ENCODE results near the gene RFC5.

DNA sequence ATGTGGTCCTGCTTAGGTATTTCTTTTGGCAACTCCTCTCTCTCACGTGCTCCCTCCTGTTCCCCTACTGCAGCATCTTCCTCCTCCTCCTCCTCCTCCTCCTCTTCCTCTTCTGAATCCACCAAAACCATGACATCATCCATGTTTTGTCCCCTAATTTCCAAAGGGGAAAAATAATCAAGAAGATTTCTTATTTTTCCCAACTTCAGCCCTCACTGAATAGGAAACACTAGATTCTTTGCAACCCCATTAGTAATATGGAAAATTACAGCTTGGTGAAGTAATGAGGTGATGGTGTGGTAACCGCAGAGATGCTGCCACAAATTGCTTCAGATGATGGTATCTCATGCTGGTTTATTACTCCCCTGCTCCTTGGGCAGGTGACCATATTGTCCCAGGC lies 51.9 kb downstream of the RFC5 start:
- TF ChIP-seq MTA2 (IDR thresholded peaks at IDR 0.05; ENCODE audit: low read depth) (no peak), KAT2A (conservative IDR thresholded peaks at IDR 0.05; ENCODE audit: control insufficient read depth, low read depth, low read length) (no peak), FOS (IDR thresholded peaks at IDR 0.05; ENCODE audit: borderline replicate concordance, extremely low read depth, insufficient read length) (no peak), SIX5 (IDR thresholded peaks at IDR 0.05; ENCODE audit: low read depth, low read length, severe bottlenecking) (no peak), POLR2AphosphoS5 (IDR thresholded peaks at IDR 0.05; ENCODE audit: low read length) (no peak), CREB1 (IDR thresholded peaks at IDR 0.05; ENCODE audit: low read depth) (no peak), RCOR1 (conservative IDR thresholded peaks at IDR 0.05; ENCODE audit: low read depth, low read length) (no peak), TARDBP (IDR thresholded peaks at IDR 0.05; ENCODE audit: borderline replicate concordance) (no peak), HDAC6 (IDR thresholded peaks at IDR 0.05; ENCODE audit: unreplicated experiment) (no peak), TBL1XR1 (IDR thresholded peaks at IDR 0.05; ENCODE audit: low read depth, low read length) (no peak), ZNF274 (IDR thresholded peaks at IDR 0.05; ENCODE audit: insufficient read depth, insufficient read length) (no peak)
- TF ChIP-seq, protein P1, sequence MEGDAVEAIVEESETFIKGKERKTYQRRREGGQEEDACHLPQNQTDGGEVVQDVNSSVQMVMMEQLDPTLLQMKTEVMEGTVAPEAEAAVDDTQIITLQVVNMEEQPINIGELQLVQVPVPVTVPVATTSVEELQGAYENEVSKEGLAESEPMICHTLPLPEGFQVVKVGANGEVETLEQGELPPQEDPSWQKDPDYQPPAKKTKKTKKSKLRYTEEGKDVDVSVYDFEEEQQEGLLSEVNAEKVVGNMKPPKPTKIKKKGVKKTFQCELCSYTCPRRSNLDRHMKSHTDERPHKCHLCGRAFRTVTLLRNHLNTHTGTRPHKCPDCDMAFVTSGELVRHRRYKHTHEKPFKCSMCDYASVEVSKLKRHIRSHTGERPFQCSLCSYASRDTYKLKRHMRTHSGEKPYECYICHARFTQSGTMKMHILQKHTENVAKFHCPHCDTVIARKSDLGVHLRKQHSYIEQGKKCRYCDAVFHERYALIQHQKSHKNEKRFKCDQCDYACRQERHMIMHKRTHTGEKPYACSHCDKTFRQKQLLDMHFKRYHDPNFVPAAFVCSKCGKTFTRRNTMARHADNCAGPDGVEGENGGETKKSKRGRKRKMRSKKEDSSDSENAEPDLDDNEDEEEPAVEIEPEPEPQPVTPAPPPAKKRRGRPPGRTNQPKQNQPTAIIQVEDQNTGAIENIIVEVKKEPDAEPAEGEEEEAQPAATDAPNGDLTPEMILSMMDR (IDR thresholded peaks at IDR 0.05 in 2 of 3, conservative IDR thresholded peaks at IDR 0.05 in 1 of 3; ENCODE audit: control insufficient read depth in 2 of 3, extremely low read depth in 1 of 3, insufficient read depth in 1 of 3, low read depth in 3 of 3, low read length in 3 of 3) = no peak
- TF ChIP-seq, protein P2, sequence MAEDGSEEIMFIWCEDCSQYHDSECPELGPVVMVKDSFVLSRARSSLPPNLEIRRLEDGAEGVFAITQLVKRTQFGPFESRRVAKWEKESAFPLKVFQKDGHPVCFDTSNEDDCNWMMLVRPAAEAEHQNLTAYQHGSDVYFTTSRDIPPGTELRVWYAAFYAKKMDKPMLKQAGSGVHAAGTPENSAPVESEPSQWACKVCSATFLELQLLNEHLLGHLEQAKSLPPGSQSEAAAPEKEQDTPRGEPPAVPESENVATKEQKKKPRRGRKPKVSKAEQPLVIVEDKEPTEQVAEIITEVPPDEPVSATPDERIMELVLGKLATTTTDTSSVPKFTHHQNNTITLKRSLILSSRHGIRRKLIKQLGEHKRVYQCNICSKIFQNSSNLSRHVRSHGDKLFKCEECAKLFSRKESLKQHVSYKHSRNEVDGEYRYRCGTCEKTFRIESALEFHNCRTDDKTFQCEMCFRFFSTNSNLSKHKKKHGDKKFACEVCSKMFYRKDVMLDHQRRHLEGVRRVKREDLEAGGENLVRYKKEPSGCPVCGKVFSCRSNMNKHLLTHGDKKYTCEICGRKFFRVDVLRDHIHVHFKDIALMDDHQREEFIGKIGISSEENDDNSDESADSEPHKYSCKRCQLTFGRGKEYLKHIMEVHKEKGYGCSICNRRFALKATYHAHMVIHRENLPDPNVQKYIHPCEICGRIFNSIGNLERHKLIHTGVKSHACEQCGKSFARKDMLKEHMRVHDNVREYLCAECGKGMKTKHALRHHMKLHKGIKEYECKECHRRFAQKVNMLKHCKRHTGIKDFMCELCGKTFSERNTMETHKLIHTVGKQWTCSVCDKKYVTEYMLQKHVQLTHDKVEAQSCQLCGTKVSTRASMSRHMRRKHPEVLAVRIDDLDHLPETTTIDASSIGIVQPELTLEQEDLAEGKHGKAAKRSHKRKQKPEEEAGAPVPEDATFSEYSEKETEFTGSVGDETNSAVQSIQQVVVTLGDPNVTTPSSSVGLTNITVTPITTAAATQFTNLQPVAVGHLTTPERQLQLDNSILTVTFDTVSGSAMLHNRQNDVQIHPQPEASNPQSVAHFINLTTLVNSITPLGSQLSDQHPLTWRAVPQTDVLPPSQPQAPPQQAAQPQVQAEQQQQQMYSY (CRISPR knock-in tag; IDR thresholded peaks at IDR 0.05) = no peak
- TF ChIP-seq, protein P3, sequence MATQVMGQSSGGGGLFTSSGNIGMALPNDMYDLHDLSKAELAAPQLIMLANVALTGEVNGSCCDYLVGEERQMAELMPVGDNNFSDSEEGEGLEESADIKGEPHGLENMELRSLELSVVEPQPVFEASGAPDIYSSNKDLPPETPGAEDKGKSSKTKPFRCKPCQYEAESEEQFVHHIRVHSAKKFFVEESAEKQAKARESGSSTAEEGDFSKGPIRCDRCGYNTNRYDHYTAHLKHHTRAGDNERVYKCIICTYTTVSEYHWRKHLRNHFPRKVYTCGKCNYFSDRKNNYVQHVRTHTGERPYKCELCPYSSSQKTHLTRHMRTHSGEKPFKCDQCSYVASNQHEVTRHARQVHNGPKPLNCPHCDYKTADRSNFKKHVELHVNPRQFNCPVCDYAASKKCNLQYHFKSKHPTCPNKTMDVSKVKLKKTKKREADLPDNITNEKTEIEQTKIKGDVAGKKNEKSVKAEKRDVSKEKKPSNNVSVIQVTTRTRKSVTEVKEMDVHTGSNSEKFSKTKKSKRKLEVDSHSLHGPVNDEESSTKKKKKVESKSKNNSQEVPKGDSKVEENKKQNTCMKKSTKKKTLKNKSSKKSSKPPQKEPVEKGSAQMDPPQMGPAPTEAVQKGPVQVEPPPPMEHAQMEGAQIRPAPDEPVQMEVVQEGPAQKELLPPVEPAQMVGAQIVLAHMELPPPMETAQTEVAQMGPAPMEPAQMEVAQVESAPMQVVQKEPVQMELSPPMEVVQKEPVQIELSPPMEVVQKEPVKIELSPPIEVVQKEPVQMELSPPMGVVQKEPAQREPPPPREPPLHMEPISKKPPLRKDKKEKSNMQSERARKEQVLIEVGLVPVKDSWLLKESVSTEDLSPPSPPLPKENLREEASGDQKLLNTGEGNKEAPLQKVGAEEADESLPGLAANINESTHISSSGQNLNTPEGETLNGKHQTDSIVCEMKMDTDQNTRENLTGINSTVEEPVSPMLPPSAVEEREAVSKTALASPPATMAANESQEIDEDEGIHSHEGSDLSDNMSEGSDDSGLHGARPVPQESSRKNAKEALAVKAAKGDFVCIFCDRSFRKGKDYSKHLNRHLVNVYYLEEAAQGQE (IDR thresholded peaks at IDR 0.05; ENCODE audit: low read depth, low read length) = no peak

Measured in GM12878 (cell line).